Tibial nerve (tissue), 4 donors: Measurements from ENCODE around the gene HES6. TPM values are rescaled to one million over a fixed set of nuclear protein-coding genes. Genes with fewer than 3 reads are reported as not detected.

Experiments
- DNase-seq, 2 donors: peaks; one replicate each; pipeline ENCODE4 v3.0.0-alpha.2; 2019; ENCODE audit warnings: low spot score in 2 of 2
- H3K27ac ChIP-seq, 4 donors: fragments of 200-600 bp; sonication (generic) in 3 of 4; one replicate each; pipeline ENCODE4 v1.5.1; 2017 to 2019; ENCODE audit warnings: mild to moderate bottlenecking in 1 of 4
- H3K27me3 ChIP-seq, 2 donors: fragments of 200-600 bp; sonication (generic) in 1 of 2; one replicate each; pipeline versions ENCODE4 v1.5.1 to v1.6.0; 2017 to 2019
- H3K36me3 ChIP-seq, 3 donors: fragments of 200-600 bp; sonication (generic); one replicate each; pipeline ENCODE4 v1.5.1; 2018 to 2019
- H3K4me1 ChIP-seq, 4 donors: fragments of 200-600 bp; sonication (generic) in 3 of 4; one replicate each; pipeline ENCODE4 v1.5.1; 2017 to 2019
- H3K4me3 ChIP-seq, 4 donors: fragments of 200-600 bp; sonication (generic) in 3 of 4; one replicate each; pipeline ENCODE4 v1.5.1; 2017 to 2019; ENCODE audit warnings: mild to moderate bottlenecking in 1 of 4, moderate library complexity in 1 of 4
- H3K9me3 ChIP-seq, 4 donors: fragments of 200-600 bp; sonication (generic) in 3 of 4; one replicate each; pipeline ENCODE4 v1.5.1; 2017 to 2019
- CTCF ChIP-seq, 5 experiments: fragments of 200-600 bp in 3 of 5; fragments of 450-650 bp in 2 of 5; sonication (generic) in 3 of 5; IDR thresholded peaks; one replicate each; pipeline ENCODE4 v1.5.1; 2016 to 2019; ENCODE audit warnings: antibody characterized with exemption in 5 of 5, mild to moderate bottlenecking in 3 of 5, moderate library complexity in 2 of 5
- EP300 ChIP-seq, 2 donors: sonication (generic); formaldehyde crosslinking; IDR thresholded peaks; one replicate each; pipeline ENCODE4 v1.6.1; 2017; ENCODE audit warnings: antibody characterized with exemption in 2 of 2, mild to moderate bottlenecking in 1 of 2
- POLR2A ChIP-seq, 2 donors: fragments of 450-650 bp; IDR thresholded peaks; one replicate each; pipeline ENCODE4 v1.6.1; 2017; ENCODE audit warnings: antibody characterized with exemption in 2 of 2, mild to moderate bottlenecking in 2 of 2, moderate library complexity in 2 of 2
- WGBS, 2 donors: methylation state at CpG; one replicate each; pipeline ENCODE4 v1.1.5; 2018; 5-methylcytosine and 5-hydroxymethylcytosine counted together
- total RNA-seq, 4 donors: library from RNA; depleted of rRNA; stranded (reverse); fragments of >200 nt; gene quantifications; one replicate each; pipeline ENCODE4 v1.1.0, GENCODE V29; 2016

The HES6 gene
- total RNA-seq, 4 donors from 2014 or later: 4.4 to 18.6 (median 12.4) TPM

- Histone ChIP-seq H3K27me3 (no peaks in the 10 kb centered on the region), H3K9me3 (no peaks in the 10 kb centered on the region), H3K4me1 (peaks cover 0 to 38% (median 12%) of the 10 kb centered on the region in 4 donors), H3K36me3 (peaks cover 0 to 86% (median 4%) of the 10 kb centered on the region in 3 donors), H3K4me3 (no peak overlapping the region), H3K27ac (no peak overlapping the region)
- no peak for DNase-seq
- no peak for TF ChIP-seq POLR2A (IDR thresholded peaks at IDR 0.05)
- TF ChIP-seq EP300 (IDR thresholded peaks at IDR 0.05): no peak
- 92 to 93% methylated on average over 11 of the region's 11 CpGs for WGBS, 2 donors
Measured at GRCh38 chr2:238265605-238266004, 25.8 kb upstream of the HES6 start.

GRCh38 chr2:238264072-238264460 is 24.2 kb upstream of the HES6 start:
- Histone ChIP-seq H3K27me3 (no peaks in the 10 kb centered on the region), H3K36me3 (peaks cover 0 to 86% (median 4%) of the 10 kb centered on the region in 3 donors), H3K9me3 (no peaks in the 10 kb centered on the region), H3K4me3 (no peak overlapping the region), H3K4me1 (peaks cover 0 to 38% (median 12%) of the 10 kb centered on the region in 4 donors), H3K27ac (peak overlapping the region in 3 of 4 donors; percentile 13 to 72 (median 60))
- 62 to 100% methylated on average over 1 to 3 of the region's 4 CpGs for WGBS, 2 donors
- TF ChIP-seq POLR2A (IDR thresholded peaks at IDR 0.05) (no peak), CTCF (IDR thresholded peaks at IDR 0.05) (no peak), EP300 (IDR thresholded peaks at IDR 0.05) (no peak)
- DNase-seq: no peak

GRCh38 chr2:238263204-238264071 is 23.6 kb upstream of the HES6 start:
- 10 to 14% methylated on average over 13 of the region's 13 CpGs for WGBS, 2 donors
- Histone ChIP-seq H3K36me3 (peaks cover under 1 to 86% (median 4%) of the 10 kb centered on the region in 3 donors), H3K4me1 (peaks cover 0 to 38% (median 12%) of the 10 kb centered on the region in 4 donors), H3K27ac (peak overlapping the region; percentile 48 to 72 (median 59)), H3K27me3 (no peaks in the 10 kb centered on the region), H3K4me3 (no peak overlapping the region), H3K9me3 (no peaks in the 10 kb centered on the region)
- TF ChIP-seq EP300 (IDR thresholded peaks at IDR 0.05) (peak in 1 of 2 donors; percentile 62), POLR2A (IDR thresholded peaks at IDR 0.05) (no peak), CTCF (IDR thresholded peaks at IDR 0.05) (peak; percentile 72 to 93 (median 76))
- DNase-seq: peak; percentile 94 to 97

- Histone ChIP-seq H3K27ac (peak overlapping the region; percentile 48 to 72 (median 59)), H3K9me3 (no peaks in the 10 kb centered on the region), H3K27me3 (no peaks in the 10 kb centered on the region), H3K4me3 (no peak overlapping the region), H3K36me3 (peaks cover 4 to 86% (median 9%) of the 10 kb centered on the region in 3 donors), H3K4me1 (peaks cover 0 to 38% (median 12%) of the 10 kb centered on the region in 4 donors)
- WGBS, 2 donors: 87 to 94% methylated on average over 11 to 12 of the region's 12 CpGs
- TF ChIP-seq EP300 (IDR thresholded peaks at IDR 0.05) (no peak), POLR2A (IDR thresholded peaks at IDR 0.05) (no peak), CTCF (IDR thresholded peaks at IDR 0.05) (no peak)
- DNase-seq: no peak
Measured at GRCh38 chr2:238262496-238263122, 22.8 kb upstream of the HES6 start.

DNA sequence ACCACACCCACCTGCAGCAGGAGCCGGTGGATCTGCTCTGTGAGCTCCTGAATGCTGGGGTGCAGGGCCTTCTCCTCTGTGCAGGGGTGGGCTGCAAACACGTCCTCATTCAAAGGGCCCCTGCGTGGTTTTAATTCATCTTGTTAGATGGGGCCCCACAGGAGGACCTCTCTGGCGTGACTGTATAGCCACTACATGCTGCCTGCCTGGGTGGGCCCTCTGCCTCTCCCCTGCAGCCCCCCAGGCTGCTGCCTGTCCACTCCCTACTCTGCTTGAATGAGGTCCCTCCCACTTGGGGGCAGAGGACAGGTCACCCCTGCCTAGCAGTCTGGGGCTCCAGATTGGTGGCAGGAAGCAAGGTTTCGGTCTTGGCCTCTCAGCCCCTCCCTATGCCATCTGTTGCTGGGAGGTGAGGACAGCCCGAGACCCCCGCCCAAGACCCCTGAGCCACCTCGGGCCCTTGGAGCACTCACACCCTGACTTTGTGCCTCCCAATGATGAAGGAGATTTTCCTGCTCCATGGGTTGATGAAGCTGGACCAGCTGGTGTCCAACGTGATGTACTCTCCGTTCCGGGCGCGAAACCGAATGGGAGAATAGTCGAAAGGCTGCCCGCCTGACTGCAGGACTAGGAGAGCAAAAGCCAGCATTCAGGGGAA is 22.0 kb upstream of the HES6 start:
- H3K27me3 ChIP-seq: no peaks in the 10 kb centered on the region
- peaks cover 4 to 86% (median 10%) of the 10 kb centered on the region in 3 donors for H3K36me3 ChIP-seq
- peaks cover 0 to 38% (median 12%) of the 10 kb centered on the region in 4 donors for H3K4me1 ChIP-seq
- no peak for DNase-seq
- H3K9me3 ChIP-seq: no peaks in the 10 kb centered on the region
- 85 to 92% methylated on average over 14 to 16 of the region's 16 CpGs for WGBS, 2 donors
- peak overlapping the region in 2 of 4 donors; percentile 31 to 68 for H3K27ac ChIP-seq
- TF ChIP-seq CTCF (IDR thresholded peaks at IDR 0.05): no peak
- TF ChIP-seq EP300 (IDR thresholded peaks at IDR 0.05): no peak
- TF ChIP-seq POLR2A (IDR thresholded peaks at IDR 0.05): no peak
- H3K4me3 ChIP-seq: no peak overlapping the region
